ENCODE measurements around the gene FRY. TPM values are rescaled to one million over a fixed set of nuclear protein-coding genes. Genes with fewer than 3 reads are reported as not detected.

Gene FRY
- total and polyA plus RNA-seq, 9 of the 15 experiments (the other 6 are each of a cell fraction or from before 2014, with no cell fraction given), result 0.03 to 0.31 (median 0.11) TPM; not detected in 3

DNA sequence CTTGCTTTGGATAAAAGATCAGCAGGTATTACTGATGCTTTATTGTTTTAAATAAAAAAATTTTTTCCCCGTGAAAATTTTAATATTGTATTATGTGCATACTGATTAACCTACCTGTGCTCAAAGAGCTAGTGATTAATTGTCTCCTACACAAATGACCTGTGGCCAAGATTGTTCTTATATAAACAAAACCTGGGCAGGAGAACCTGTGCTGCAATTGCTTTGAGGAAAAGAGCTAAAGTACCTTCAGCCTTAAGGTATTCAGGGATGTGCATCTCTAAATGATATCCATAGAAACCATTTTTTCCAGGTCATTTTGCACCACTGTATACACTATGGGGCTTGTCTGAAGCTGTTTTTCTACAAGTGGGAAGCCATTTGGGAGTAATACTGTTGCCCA is 1.2 kb downstream of the FRY start:
- intact Hi-C loops (cut with micrococcal nuclease), result no loop called here
- DNase-seq (ENCODE audit: extremely low read depth in 1 of 4, low spot score in 3 of 4), result no peak
- Histone ChIP-seq H3K4me2 (ENCODE audit: insufficient read depth, low read length) (no peak overlapping the region), H3K36me3 (ENCODE audit: control insufficient read depth, insufficient read depth, low read length) (no peaks in the 10 kb centered on the region), H3K79me2 (ENCODE audit: control insufficient read depth, insufficient read depth, low read length) (no peaks in the 10 kb centered on the region), H3K4me3 (no peak overlapping the region), H3K27ac (ENCODE audit: extremely low read depth, low read depth, low read length) (no peak overlapping the region), H3K4me1 (replicated peaks in 1 of 2; ENCODE audit: control insufficient read depth in 2 of 2, insufficient read depth in 2 of 2, low read length in 2 of 2) (peaks cover 0 to 9% of the 10 kb centered on the region in 2 experiments; a peak in 2 of 5 replicates), H3K27me3 (ENCODE audit: control insufficient read depth in 2 of 2, insufficient read depth in 2 of 2, low read length in 2 of 2) (peaks cover 4 to 11% of the 10 kb centered on the region in 2 experiments; a peak in 4 of 5 replicates), H3K9ac (ENCODE audit: insufficient read depth in 1 of 2, low read depth in 2 of 2, low read length in 2 of 2) (no peak overlapping the region), H3K9me3 (replicated peaks; ENCODE audit: control insufficient read depth, insufficient read depth, low read depth, low read length) (no peaks in the 10 kb centered on the region), H4K20me1 (replicated peaks; ENCODE audit: control insufficient read depth, insufficient read depth, low read length) (no peaks in the 10 kb centered on the region), H3K9me1 (ENCODE audit: control insufficient read depth, insufficient read depth, low read length) (no peaks in the 10 kb centered on the region), H2AFZ (ENCODE audit: low read depth, low read length) (no peak overlapping the region)
- TF ChIP-seq, protein P1, sequence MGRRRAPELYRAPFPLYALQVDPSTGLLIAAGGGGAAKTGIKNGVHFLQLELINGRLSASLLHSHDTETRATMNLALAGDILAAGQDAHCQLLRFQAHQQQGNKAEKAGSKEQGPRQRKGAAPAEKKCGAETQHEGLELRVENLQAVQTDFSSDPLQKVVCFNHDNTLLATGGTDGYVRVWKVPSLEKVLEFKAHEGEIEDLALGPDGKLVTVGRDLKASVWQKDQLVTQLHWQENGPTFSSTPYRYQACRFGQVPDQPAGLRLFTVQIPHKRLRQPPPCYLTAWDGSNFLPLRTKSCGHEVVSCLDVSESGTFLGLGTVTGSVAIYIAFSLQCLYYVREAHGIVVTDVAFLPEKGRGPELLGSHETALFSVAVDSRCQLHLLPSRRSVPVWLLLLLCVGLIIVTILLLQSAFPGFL (CRISPR knock-in tag; IDR thresholded peaks at IDR 0.05), result no peak
- ChIA-PET POLR2A (no interaction called here), CTCF (ENCODE audit: low intra/inter-chr PET ratio) (interaction anchor here (0.7 kb wide), 1 partner anchor 1659 kb away, joined by 3 read pairs; no protein-coding TSS in a partner anchor)
- no peak for FAIRE-seq
- 0% methylated on average over 1 of the region's 1 CpG for WGBS (ENCODE audit: insufficient coverage, low coverage, missing lambda C conversion rate)
- no TSS peak for BruUV-seq (replicated peaks)
- in situ Hi-C loops (cut with MboI), result loop anchor here (10.0 kb wide), 1 partner anchor 532 kb away; no protein-coding TSS in a partner anchor
- no peak for ATAC-seq

DNA sequence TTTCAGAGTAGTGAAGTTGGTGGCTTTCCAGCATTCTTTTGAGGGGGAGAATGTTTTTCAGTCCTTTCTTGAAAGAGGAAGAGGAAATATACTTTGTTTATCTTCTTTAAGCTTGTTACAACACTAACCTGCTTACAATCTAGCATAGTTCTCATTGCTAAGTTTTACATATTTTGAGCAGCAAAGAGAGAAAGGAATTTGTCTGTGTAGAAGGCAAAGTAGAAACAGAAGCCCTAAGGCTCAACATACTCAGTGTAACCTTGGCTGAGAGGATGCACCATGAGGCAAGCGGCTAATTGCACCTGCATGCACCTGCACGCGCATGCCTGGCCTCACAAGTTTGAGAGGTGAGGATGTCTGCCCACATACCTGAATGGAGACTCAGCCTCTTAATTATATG is 2.2 kb downstream of the FRY start:
- 0% methylated on average over 3 of the region's 3 CpGs for WGBS (ENCODE audit: insufficient coverage, low coverage, missing lambda C conversion rate)
- Histone ChIP-seq H3K9me3 (replicated peaks; ENCODE audit: control insufficient read depth, insufficient read depth, low read depth, low read length) (no peaks in the 10 kb centered on the region), H3K4me1 (replicated peaks in 1 of 2; ENCODE audit: control insufficient read depth in 2 of 2, insufficient read depth in 2 of 2, low read length in 2 of 2) (peaks cover 0 to 9% of the 10 kb centered on the region in 2 experiments; a peak in 2 of 5 replicates), H3K36me3 (ENCODE audit: control insufficient read depth, insufficient read depth, low read length) (no peaks in the 10 kb centered on the region), H3K79me2 (ENCODE audit: control insufficient read depth, insufficient read depth, low read length) (no peaks in the 10 kb centered on the region), H3K27me3 (ENCODE audit: control insufficient read depth in 2 of 2, insufficient read depth in 2 of 2, low read length in 2 of 2) (peaks cover 4 to 11% of the 10 kb centered on the region in 2 experiments; a peak in 4 of 5 replicates), H3K9me1 (ENCODE audit: control insufficient read depth, insufficient read depth, low read length) (no peaks in the 10 kb centered on the region), H2AFZ (ENCODE audit: low read depth, low read length) (no peak overlapping the region), H3K4me3 (no peak overlapping the region), H3K27ac (ENCODE audit: extremely low read depth, low read depth, low read length) (no peak overlapping the region), H3K4me2 (ENCODE audit: insufficient read depth, low read length) (no peak overlapping the region), H4K20me1 (replicated peaks; ENCODE audit: control insufficient read depth, insufficient read depth, low read length) (no peaks in the 10 kb centered on the region), H3K9ac (ENCODE audit: insufficient read depth in 1 of 2, low read depth in 2 of 2, low read length in 2 of 2) (no peak overlapping the region)
- ChIA-PET POLR2A (no interaction called here), CTCF (ENCODE audit: low intra/inter-chr PET ratio) (no interaction called here)
- ATAC-seq, result no peak
- BruUV-seq (replicated peaks), result no TSS peak
- in situ Hi-C loops (cut with MboI) (loop anchor here (10.0 kb wide), 1 partner anchor 531 kb away; no protein-coding TSS in a partner anchor), intact Hi-C loops (cut with micrococcal nuclease) (no loop called here)
- FAIRE-seq, result no peak
- DNase-seq (ENCODE audit: extremely low read depth in 1 of 4, low spot score in 3 of 4), result no peak
- TF ChIP-seq ASH1L (IDR thresholded peaks at IDR 0.05; ENCODE audit: borderline replicate concordance, low read depth, partially characterized antibody) (no peak), ZFP36 (IDR thresholded peaks at IDR 0.05; ENCODE audit: low read depth, low read length, partially characterized antibody) (no peak), ELF1 (tag; IDR thresholded peaks at IDR 0.05) (no peak), HMGN3 (IDR thresholded peaks at IDR 0.05; ENCODE audit: borderline replicate concordance, extremely low read depth, insufficient read length, low read depth, low read length) (no peak), HDAC6 (IDR thresholded peaks at IDR 0.05; ENCODE audit: low read depth, low read length) (no peak), ZNF431 (CRISPR knock-in tag; IDR thresholded peaks at IDR 0.05) (no peak), SOX6 (IDR thresholded peaks at IDR 0.05) (no peak)
- TF ChIP-seq, protein P2, sequence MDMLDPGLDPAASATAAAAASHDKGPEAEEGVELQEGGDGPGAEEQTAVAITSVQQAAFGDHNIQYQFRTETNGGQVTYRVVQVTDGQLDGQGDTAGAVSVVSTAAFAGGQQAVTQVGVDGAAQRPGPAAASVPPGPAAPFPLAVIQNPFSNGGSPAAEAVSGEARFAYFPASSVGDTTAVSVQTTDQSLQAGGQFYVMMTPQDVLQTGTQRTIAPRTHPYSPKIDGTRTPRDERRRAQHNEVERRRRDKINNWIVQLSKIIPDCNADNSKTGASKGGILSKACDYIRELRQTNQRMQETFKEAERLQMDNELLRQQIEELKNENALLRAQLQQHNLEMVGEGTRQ (CRISPR knock-in tag; IDR thresholded peaks at IDR 0.05), result no peak

Measured in K562 (cell line).